ENCODE results near the gene MRPS34. TPM values are rescaled to one million over a fixed set of nuclear protein-coding genes. Genes with fewer than 3 reads are reported as not detected.

MRPS34 gene
- total RNA-seq, 1 donor from 2014 or later, result 184 TPM

- H3K27ac Mint-ChIP-seq, result no peak overlapping the region
- H3K36me3 Mint-ChIP-seq (ENCODE audit: low read depth), result peaks cover 33% of the 10 kb centered on the region
- intact Hi-C loops (cut with micrococcal nuclease), result no loop called here
- no peak overlapping the region for H3K4me3 Mint-ChIP-seq (ENCODE audit: low read depth)
- H3K27me3 Mint-ChIP-seq (ENCODE audit: low read depth), result no peaks in the 10 kb centered on the region
- no peak for DNase-seq (ENCODE audit: low spot score)
- no peaks in the 10 kb centered on the region for H3K9me3 Mint-ChIP-seq
- H3K4me1 Mint-ChIP-seq (ENCODE audit: low read depth), result no peaks in the 10 kb centered on the region
Observed at GRCh38 chr16:1729445-1729844, 43.5 kb downstream of the MRPS34 start.

GRCh38 chr16:1729026-1729425 lies 43.9 kb downstream of the MRPS34 start:
- no peak for DNase-seq (ENCODE audit: low spot score)
- H3K27ac Mint-ChIP-seq, result no peak overlapping the region
- H3K36me3 Mint-ChIP-seq (ENCODE audit: low read depth), result peaks cover 33% of the 10 kb centered on the region
- intact Hi-C loops (cut with micrococcal nuclease), result no loop called here
- no peaks in the 10 kb centered on the region for H3K9me3 Mint-ChIP-seq
- H3K4me3 Mint-ChIP-seq (ENCODE audit: low read depth), result no peak overlapping the region
- H3K4me1 Mint-ChIP-seq (ENCODE audit: low read depth), result no peaks in the 10 kb centered on the region
- H3K27me3 Mint-ChIP-seq (ENCODE audit: low read depth), result no peaks in the 10 kb centered on the region

GRCh38 chr16:1727651-1728624 lies 45.0 kb downstream of the MRPS34 start:
- no peaks in the 10 kb centered on the region for H3K27me3 Mint-ChIP-seq (ENCODE audit: low read depth)

GRCh38 chr16:1726661-1727502 lies 46.1 kb downstream of the MRPS34 start:
- intact Hi-C loops (cut with micrococcal nuclease), result no loop called here
- DNase-seq (ENCODE audit: low spot score), result no peak
- no peaks in the 10 kb centered on the region for H3K9me3 Mint-ChIP-seq
- no peak overlapping the region for H3K27ac Mint-ChIP-seq
- H3K36me3 Mint-ChIP-seq (ENCODE audit: low read depth), result peaks cover 28% of the 10 kb centered on the region
- H3K27me3 Mint-ChIP-seq (ENCODE audit: low read depth), result no peaks in the 10 kb centered on the region
- peaks cover 12% of the 10 kb centered on the region for H3K4me1 Mint-ChIP-seq (ENCODE audit: low read depth)
- no peak overlapping the region for H3K4me3 Mint-ChIP-seq (ENCODE audit: low read depth)

More at GRCh38 chr16:1727651-1728624, 45.0 kb downstream of the MRPS34 start:
- no peak for DNase-seq (ENCODE audit: low spot score)
- Mint-ChIP-seq H3K4me3 (ENCODE audit: low read depth) (no peak overlapping the region), H3K27ac (no peak overlapping the region), H3K9me3 (no peaks in the 10 kb centered on the region), H3K36me3 (ENCODE audit: low read depth) (peaks cover 32% of the 10 kb centered on the region), H3K4me1 (ENCODE audit: low read depth) (peaks cover 7% of the 10 kb centered on the region)
- intact Hi-C loops (cut with micrococcal nuclease), result no loop called here

DNA sequence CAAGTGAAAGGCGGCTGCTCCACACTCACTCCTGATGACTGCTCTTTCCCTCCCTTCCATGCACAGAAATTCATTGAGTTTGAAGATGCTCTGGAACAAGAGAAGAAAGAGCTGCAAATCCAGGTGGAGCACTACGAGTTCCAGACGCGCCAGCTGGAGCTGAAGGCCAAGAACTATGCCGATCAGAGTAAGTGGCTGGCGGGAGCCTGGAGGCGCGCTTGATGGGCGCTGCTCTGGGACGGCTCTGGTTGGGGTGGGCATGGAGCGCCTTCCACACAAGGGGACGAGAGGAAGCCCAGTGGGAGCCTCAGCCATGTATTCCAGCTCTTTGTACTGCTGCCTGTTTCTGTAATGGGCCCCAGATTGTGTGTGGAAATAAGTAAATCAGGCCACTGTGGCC lies 48.4 kb downstream of the MRPS34 start:
- DNase-seq (ENCODE audit: low spot score), result no peak
- H3K9me3 Mint-ChIP-seq, result no peaks in the 10 kb centered on the region
- intact Hi-C loops (cut with micrococcal nuclease), result no loop called here
- H3K27ac Mint-ChIP-seq, result no peak overlapping the region
- H3K4me3 Mint-ChIP-seq (ENCODE audit: low read depth), result no peak overlapping the region
- no peaks in the 10 kb centered on the region for H3K27me3 Mint-ChIP-seq (ENCODE audit: low read depth)
- peaks cover 17% of the 10 kb centered on the region for H3K4me1 Mint-ChIP-seq (ENCODE audit: low read depth)
- peaks cover 18% of the 10 kb centered on the region for H3K36me3 Mint-ChIP-seq (ENCODE audit: low read depth)

DNA sequence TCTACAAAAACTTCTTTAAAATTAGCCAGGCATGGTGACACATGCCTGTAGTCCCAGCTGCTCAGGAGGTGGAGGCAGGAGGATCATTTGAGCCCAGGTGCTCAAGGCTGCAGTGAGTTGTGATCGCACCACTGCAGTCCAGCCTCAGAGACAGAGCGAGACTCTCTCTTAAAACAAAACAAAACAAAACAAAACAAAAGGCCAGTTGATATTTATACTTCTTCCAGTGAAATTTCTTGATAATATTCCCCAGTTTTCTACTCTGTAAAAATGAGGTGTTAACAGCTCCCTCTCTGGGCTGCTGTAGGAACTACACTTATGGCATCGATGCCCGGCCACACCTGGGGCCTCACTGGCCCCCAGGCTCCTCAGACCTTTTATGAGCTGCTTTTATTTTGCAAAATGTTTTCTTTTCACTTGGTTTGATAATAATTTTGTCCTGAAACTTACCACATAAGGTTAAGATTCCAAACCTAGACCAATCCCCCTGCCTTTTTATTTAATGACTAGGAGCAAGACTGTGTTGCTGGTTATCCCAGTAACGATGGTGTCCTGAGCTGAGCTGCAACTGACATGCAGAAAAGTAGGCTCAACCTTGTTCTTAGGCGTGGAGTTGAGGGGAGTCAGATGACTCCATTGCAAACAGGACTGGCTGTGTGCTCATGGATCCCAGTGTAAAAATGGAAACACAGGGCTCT lies 49.3 kb downstream of the MRPS34 start:
- Mint-ChIP-seq H3K27me3 (ENCODE audit: low read depth) (no peaks in the 10 kb centered on the region), H3K27ac (peak overlapping the region; percentile 6), H3K36me3 (ENCODE audit: low read depth) (peaks cover 14% of the 10 kb centered on the region), H3K4me3 (ENCODE audit: low read depth) (no peak overlapping the region), H3K4me1 (ENCODE audit: low read depth) (peaks cover 22% of the 10 kb centered on the region), H3K9me3 (no peaks in the 10 kb centered on the region)
- intact Hi-C loops (cut with micrococcal nuclease), result no loop called here
- DNase-seq (ENCODE audit: low spot score), result no peak

Other genes starting within 250 kb of the MRPS34 start
- gene TMEM204, start 239.5 kb downstream of the MRPS34 start, total RNA-seq, result 17.2 and 17.8 TPM in 2 replicates
- gene IFT140, start 161.1 kb downstream of the MRPS34 start, total RNA-seq, result 8.4 and 10.7 TPM in 2 replicates
- gene CRAMP1, start 160.8 kb downstream of the MRPS34 start, total RNA-seq, result 33.6 and 34.3 TPM in 2 replicates
- 95.0 and 98.0 TPM in 2 replicates for gene JPT2, start 94.9 kb downstream of the MRPS34 start, total RNA-seq
- 74.8 and 77.5 TPM in 2 replicates for gene MAPK8IP3, start 66.9 kb downstream of the MRPS34 start, total RNA-seq
- gene NME3, start 1.6 kb downstream of the MRPS34 start, total RNA-seq, result 45.6 and 46.1 TPM in 2 replicates
- 26.1 and 26.2 TPM in 2 replicates for gene EME2, start 324 bp downstream of the MRPS34 start, total RNA-seq
- gene SPSB3, start 9.4 kb upstream of the MRPS34 start, total RNA-seq, result 27.1 and 28.3 TPM in 2 replicates
- gene NUBP2, start 9.8 kb upstream of the MRPS34 start, total RNA-seq, result 64.5 and 66.7 TPM in 2 replicates
- gene IGFALS, start 20.6 kb upstream of the MRPS34 start, total RNA-seq, result not detected in 2 replicates
- 60.3 and 67.6 TPM in 2 replicates for gene HAGH, start 53.7 kb upstream of the MRPS34 start, total RNA-seq
- gene FAHD1, start 54.1 kb upstream of the MRPS34 start, total RNA-seq, result 17.6 and 20.8 TPM in 2 replicates
- gene MEIOB, start 99.0 kb upstream of the MRPS34 start, total RNA-seq, result not detected in 2 replicates
- not detected in 2 replicates for gene HS3ST6, start 145.3 kb upstream of the MRPS34 start, total RNA-seq
- 33.5 and 35.0 TPM in 2 replicates for gene MSRB1, start 170.1 kb upstream of the MRPS34 start, total RNA-seq
- gene RPL3L, start 181.6 kb upstream of the MRPS34 start, total RNA-seq, result 0.66 and 0.85 TPM in 2 replicates
- 132 TPM in 2 replicates for gene NDUFB10, start 186.4 kb upstream of the MRPS34 start, total RNA-seq
- 3,560 and 3,687 TPM in 2 replicates for gene RPS2, start 191.7 kb upstream of the MRPS34 start, total RNA-seq
- 0.39 TPM in 1 of 2 replicates, not detected in the other for gene RNF151, start 193.7 kb upstream of the MRPS34 start, total RNA-seq
- gene TBL3, start 198.9 kb upstream of the MRPS34 start, total RNA-seq, result 64.2 and 72.5 TPM in 2 replicates
- gene NOXO1, start 208.3 kb upstream of the MRPS34 start, total RNA-seq, result 0.21 and 0.23 TPM in 2 replicates
- gene GFER, start 211.1 kb upstream of the MRPS34 start, total RNA-seq, result 39.2 and 40.0 TPM in 2 replicates
- 21.1 and 21.3 TPM in 2 replicates for gene SYNGR3, start 216.8 kb upstream of the MRPS34 start, total RNA-seq
- 82.0 and 83.3 TPM in 2 replicates for gene ZNF598, start 236.7 kb upstream of the MRPS34 start, total RNA-seq
- gene NPW, start 246.7 kb upstream of the MRPS34 start, total RNA-seq, result 4.2 and 5.1 TPM in 2 replicates

All from activated T-helper 2 cell treated with anti-CD3 and anti-CD28 coated beads, Interferon-gamma antibody, Interleukin-2, Interleukin-4, amounts not matched to agents 10 μg/mL and 5 μg/mL and 100 μg/mL, durations not matched to agents 14 hours and 24 hours and 36 hours (primary cell).